ENCODE measurements around the gene ERVV-1. TPM values are rescaled to one million over a fixed set of nuclear protein-coding genes. Genes with fewer than 3 reads are reported as not detected.
"Not testable (repeated sequence)": the region's sequence is repeated elsewhere in the genome, so short reads cannot be mapped to it uniquely, and the experiment has no call there.

ERVV-1 gene
- total RNA-seq, 2 experiments from 2014 or later: not detected

GRCh38 chr19:53015159-53015558 lies 1.4 kb downstream of the ERVV-1 start:
- CTCF ChIA-PET: no interaction called here
- POLR2A ChIA-PET: no interaction called here

GRCh38 chr19:53015730-53016129 lies 2.0 kb downstream of the ERVV-1 start:
- POLR2A ChIA-PET: no interaction called here
- CTCF ChIA-PET: no interaction called here

- ChIA-PET CTCF (no interaction called here), POLR2A (no interaction called here)
Observed at GRCh38 chr19:53019684-53020083, 6.0 kb downstream of the ERVV-1 start.

- CTCF ChIA-PET, POLR2A ChIA-PET: not testable (repeated sequence)
Observed at GRCh38 chr19:53028306-53028705, 14.6 kb downstream of the ERVV-1 start.

GRCh38 chr19:53034054-53034453 lies 20.3 kb downstream of the ERVV-1 start:
- POLR2A ChIA-PET: no interaction called here
- CTCF ChIA-PET: interaction anchor here (0.7 kb wide), 1 partner anchor 238 kb away, joined by 3 read pairs; no protein-coding TSS in a partner anchor

GRCh38 chr19:53034948-53035675 lies 21.4 kb downstream of the ERVV-1 start:
- ChIA-PET CTCF (no interaction called here), POLR2A (no interaction called here)

GRCh38 chr19:53037101-53038097 lies 23.7 kb downstream of the ERVV-1 start:
- ChIA-PET POLR2A (no interaction called here), CTCF (no interaction called here)

- ChIA-PET CTCF (no interaction called here), POLR2A (no interaction called here)
Observed at GRCh38 chr19:53041366-53041765, 27.6 kb downstream of the ERVV-1 start.

GRCh38 chr19:53045536-53045935 lies 31.8 kb downstream of the ERVV-1 start:
- POLR2A ChIA-PET: no interaction called here

GRCh38 chr19:53047379-53047778 lies 33.7 kb downstream of the ERVV-1 start:
- CTCF ChIA-PET: interaction anchor here (0.6 kb wide), 1 partner anchor 18 kb away, joined by 3 read pairs; no protein-coding TSS in a partner anchor
- POLR2A ChIA-PET: no interaction called here

More at GRCh38 chr19:53045536-53045935, 31.8 kb downstream of the ERVV-1 start:
- CTCF ChIA-PET: interaction anchor here (0.6 kb wide), 1 partner anchor 55 kb away, joined by 3 read pairs; no protein-coding TSS in a partner anchor

- POLR2A ChIA-PET: no interaction called here
- CTCF ChIA-PET: no interaction called here
Observed at GRCh38 chr19:53055117-53055516, 41.4 kb downstream of the ERVV-1 start.

- ChIA-PET POLR2A (no interaction called here), CTCF (no interaction called here)
Observed at GRCh38 chr19:53057904-53058580, 44.3 kb downstream of the ERVV-1 start.

Other genes with a start within 250 kb of the ERVV-1 start
- 10 to 100 TPM; 16.1 to 17.8 TPM for gene ZNF600, start 227.1 kb upstream of the ERVV-1 start, total RNA-seq
- 10 to 100 TPM; 13.9 to 15.4 TPM for gene ZNF28, start 192.3 kb upstream of the ERVV-1 start, total RNA-seq
- 1 to 10 TPM; 9.9 to 10.0 TPM for gene ZNF468, start 156.3 kb upstream of the ERVV-1 start, total RNA-seq
- 10 to 100 TPM; 11.2 to 13.3 TPM for gene ZNF320, start 116.3 kb upstream of the ERVV-1 start, total RNA-seq
- 1 to 10 TPM; 3.6 to 4.4 TPM for gene ZNF888, start 90.5 kb upstream of the ERVV-1 start, total RNA-seq
- gene ZNF816, start 51.0 kb upstream of the ERVV-1 start, total RNA-seq: 10 to 100 TPM in 1 of 2 experiments, 1 to 10 TPM in 1; 9.0 to 10.0 TPM
- not detected for gene ERVV-2, start 30.8 kb downstream of the ERVV-1 start, total RNA-seq
- 10 to 100 TPM; 21.9 to 22.8 TPM for gene ZNF160, start 89.5 kb downstream of the ERVV-1 start, total RNA-seq
- gene ZNF415, start 119.0 kb downstream of the ERVV-1 start, total RNA-seq: under 1 TPM; 0.31 to 0.84 TPM
- 1 to 10 TPM; 6.7 to 7.8 TPM for gene ZNF347, start 145.1 kb downstream of the ERVV-1 start, total RNA-seq
- 1 to 10 TPM; 3.5 to 4.3 TPM for gene ZNF665, start 179.4 kb downstream of the ERVV-1 start, total RNA-seq
- gene ZNF677, start 241.0 kb downstream of the ERVV-1 start, total RNA-seq: 1 to 10 TPM; 4.9 to 5.0 TPM
- gene VN1R2, start 244.4 kb downstream of the ERVV-1 start, total RNA-seq: not detected

All from activated CD8-positive, alpha-beta memory T cell treated with anti-CD3 and anti-CD28 coated beads for 36 hours (primary cell).